WTC11 (cell line): ENCODE results near the gene CHRNB2. TPM values are rescaled to one million over a fixed set of nuclear protein-coding genes. Genes with fewer than 3 reads are reported as not detected.

ENCODE experiments used
- ARID4B ChIP-seq: sonication (generic); formaldehyde crosslinking; IDR thresholded peaks from 2 replicates; pipeline ENCODE4 v1.8.0; 2023; ENCODE audit warnings: missing genetic modification reagents, mild to moderate bottlenecking, borderline replicate concordance
- CREB1 ChIP-seq: sonication (generic); formaldehyde crosslinking; IDR thresholded peaks from 2 replicates; pipeline ENCODE4 v1.8.0; 2023; ENCODE audit warnings: mild to moderate bottlenecking, missing genetic modification reagents
- CTCF ChIP-seq: fragments of 200-600 bp; IDR thresholded peaks from 2 replicates; pipeline ENCODE4 v1.8.0; 2022; ENCODE audit warnings: antibody characterized with exemption
- FOXJ3 ChIP-seq: sonication (generic); formaldehyde crosslinking; IDR thresholded peaks from 2 replicates; pipeline ENCODE4 v1.9.0; 2021; ENCODE audit warnings: missing genetic modification reagents, mild to moderate bottlenecking, borderline replicate concordance
- FOXK1 ChIP-seq: sonication (generic); formaldehyde crosslinking; IDR thresholded peaks from 2 replicates; pipeline ENCODE4 v1.8.0; 2022; ENCODE audit warnings: mild to moderate bottlenecking, moderate library complexity, missing genetic modification reagents
- FOXP1 ChIP-seq: sonication (generic); formaldehyde crosslinking; IDR thresholded peaks from 2 replicates; pipeline ENCODE4 v1.8.0; 2022; ENCODE audit warnings: missing genetic modification reagents, mild to moderate bottlenecking, moderate library complexity, borderline replicate concordance
- IRF2 ChIP-seq: sonication (generic); formaldehyde crosslinking; IDR thresholded peaks from 2 replicates; pipeline ENCODE4 v1.8.0; 2022; ENCODE audit warnings: low read depth, missing genetic modification reagents, borderline replicate concordance
- JUN ChIP-seq: sonication (generic); formaldehyde crosslinking; IDR thresholded peaks from 2 replicates; pipeline ENCODE4 v1.8.0; 2023; ENCODE audit warnings: mild to moderate bottlenecking, missing genetic modification reagents
- KAT7 ChIP-seq: sonication (generic); formaldehyde crosslinking; IDR thresholded peaks from 2 replicates; pipeline ENCODE4 v1.8.1; 2023; ENCODE audit warnings: missing genetic modification reagents, mild to moderate bottlenecking, borderline replicate concordance
- MYBL2 ChIP-seq: sonication (generic); formaldehyde crosslinking; IDR thresholded peaks from 2 replicates; pipeline ENCODE4 v1.8.1; 2023; ENCODE audit warnings: mild to moderate bottlenecking, moderate library complexity, missing genetic modification reagents
- NFYB ChIP-seq: sonication (generic); formaldehyde crosslinking; conservative IDR thresholded peaks from 2 replicates; pipeline ENCODE4 v1.8.0; 2022; ENCODE audit warnings: low read depth, missing genetic modification reagents
- NR1H2 ChIP-seq: sonication (generic); formaldehyde crosslinking; IDR thresholded peaks from 2 replicates; pipeline ENCODE4 v1.9.0; 2021; ENCODE audit warnings: mild to moderate bottlenecking, moderate library complexity, missing genetic modification reagents
- NR3C1 ChIP-seq: sonication (generic); formaldehyde crosslinking; conservative IDR thresholded peaks from 2 replicates; pipeline ENCODE4 v1.8.1; 2023; ENCODE audit warnings: low read depth, mild to moderate bottlenecking, missing genetic modification reagents
- TP53 ChIP-seq: sonication (generic); formaldehyde crosslinking; IDR thresholded peaks from 2 replicates; pipeline ENCODE4 v1.8.1; 2023; ENCODE audit warnings: mild to moderate bottlenecking, missing genetic modification reagents
- ZBTB21 ChIP-seq: sonication (generic); formaldehyde crosslinking; IDR thresholded peaks from 2 replicates; pipeline ENCODE4 v1.8.1; 2023; ENCODE audit warnings: mild to moderate bottlenecking, missing genetic modification reagents, borderline replicate concordance
- ZMAT4 ChIP-seq: fragments of 250-450 bp; sonication (Bioruptor Pico); IDR thresholded peaks from 2 replicates; pipeline ENCODE4 v1.9.0; 2021; ENCODE audit warnings: mild to moderate bottlenecking
- ZNF121 ChIP-seq: sonication (generic); formaldehyde crosslinking; IDR thresholded peaks from 2 replicates; pipeline ENCODE4 v1.8.0; 2023; ENCODE audit warnings: missing genetic modification reagents
- ZNF671 ChIP-seq: fragments of 250-450 bp; sonication (Bioruptor Pico); IDR thresholded peaks from 2 replicates; pipeline ENCODE4 v1.8.0; 2021; ENCODE audit warnings: mild to moderate bottlenecking
- total RNA-seq: library from RNA; stranded (reverse); gene quantifications from 3 replicates; pipeline ENCODE4 v1.2.3, GENCODE V29; 2021
- TF ChIP-seq, protein P1 (sequence below): sonication (generic); formaldehyde crosslinking; IDR thresholded peaks from 2 replicates; pipeline ENCODE4 v1.8.1; 2022; ENCODE audit warnings: low read depth, mild to moderate bottlenecking, moderate library complexity, missing genetic modification reagents, borderline replicate concordance
- TF ChIP-seq, protein P2 (sequence below): sonication (generic); formaldehyde crosslinking; IDR thresholded peaks from 2 replicates; pipeline ENCODE4 v1.8.0; 2023; ENCODE audit warnings: mild to moderate bottlenecking, missing genetic modification reagents
- TF ChIP-seq, protein P3 (sequence below): fragments of 250-450 bp; sonication (Bioruptor Pico); IDR thresholded peaks from 2 replicates; pipeline ENCODE4 v1.9.0; 2021; ENCODE audit warnings: moderate library complexity, mild to moderate bottlenecking, inconsistent platforms, borderline replicate concordance
- TF ChIP-seq, protein P4 (sequence below): sonication (generic); formaldehyde crosslinking; IDR thresholded peaks from 2 replicates; pipeline ENCODE4 v1.8.0; 2022; ENCODE audit warnings: mild to moderate bottlenecking, missing genetic modification reagents
- TF ChIP-seq, protein P5 (sequence below): sonication (generic); formaldehyde crosslinking; IDR thresholded peaks from 2 replicates; pipeline ENCODE4 v1.8.0; 2022; ENCODE audit warnings: mild to moderate bottlenecking, missing genetic modification reagents

CHRNB2 gene
- total RNA-seq, 1 experiment from 2014 or later = 1.7 TPM

GRCh38 chr1:154627257-154628120 lies 59.9 kb downstream of the CHRNB2 start (continued):
- TF ChIP-seq, protein P1, sequence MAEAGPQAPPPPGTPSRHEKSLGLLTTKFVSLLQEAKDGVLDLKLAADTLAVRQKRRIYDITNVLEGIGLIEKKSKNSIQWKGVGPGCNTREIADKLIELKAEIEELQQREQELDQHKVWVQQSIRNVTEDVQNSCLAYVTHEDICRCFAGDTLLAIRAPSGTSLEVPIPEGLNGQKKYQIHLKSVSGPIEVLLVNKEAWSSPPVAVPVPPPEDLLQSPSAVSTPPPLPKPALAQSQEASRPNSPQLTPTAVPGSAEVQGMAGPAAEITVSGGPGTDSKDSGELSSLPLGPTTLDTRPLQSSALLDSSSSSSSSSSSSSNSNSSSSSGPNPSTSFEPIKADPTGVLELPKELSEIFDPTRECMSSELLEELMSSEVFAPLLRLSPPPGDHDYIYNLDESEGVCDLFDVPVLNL (CRISPR knock-in tag) = no peak
- TF ChIP-seq ZMAT4 (CRISPR knock-in tag) = no peak
- TF ChIP-seq MYBL2 (CRISPR knock-in tag) = no peak
- TF ChIP-seq ARID4B (CRISPR knock-in tag) = no peak; the same call in 1 of the 2 replicates
- TF ChIP-seq FOXP1 (CRISPR knock-in tag) = 0 out of 2 replicates have a peak, but pooled peaks have one; percentile 16
- TF ChIP-seq, protein P2, sequence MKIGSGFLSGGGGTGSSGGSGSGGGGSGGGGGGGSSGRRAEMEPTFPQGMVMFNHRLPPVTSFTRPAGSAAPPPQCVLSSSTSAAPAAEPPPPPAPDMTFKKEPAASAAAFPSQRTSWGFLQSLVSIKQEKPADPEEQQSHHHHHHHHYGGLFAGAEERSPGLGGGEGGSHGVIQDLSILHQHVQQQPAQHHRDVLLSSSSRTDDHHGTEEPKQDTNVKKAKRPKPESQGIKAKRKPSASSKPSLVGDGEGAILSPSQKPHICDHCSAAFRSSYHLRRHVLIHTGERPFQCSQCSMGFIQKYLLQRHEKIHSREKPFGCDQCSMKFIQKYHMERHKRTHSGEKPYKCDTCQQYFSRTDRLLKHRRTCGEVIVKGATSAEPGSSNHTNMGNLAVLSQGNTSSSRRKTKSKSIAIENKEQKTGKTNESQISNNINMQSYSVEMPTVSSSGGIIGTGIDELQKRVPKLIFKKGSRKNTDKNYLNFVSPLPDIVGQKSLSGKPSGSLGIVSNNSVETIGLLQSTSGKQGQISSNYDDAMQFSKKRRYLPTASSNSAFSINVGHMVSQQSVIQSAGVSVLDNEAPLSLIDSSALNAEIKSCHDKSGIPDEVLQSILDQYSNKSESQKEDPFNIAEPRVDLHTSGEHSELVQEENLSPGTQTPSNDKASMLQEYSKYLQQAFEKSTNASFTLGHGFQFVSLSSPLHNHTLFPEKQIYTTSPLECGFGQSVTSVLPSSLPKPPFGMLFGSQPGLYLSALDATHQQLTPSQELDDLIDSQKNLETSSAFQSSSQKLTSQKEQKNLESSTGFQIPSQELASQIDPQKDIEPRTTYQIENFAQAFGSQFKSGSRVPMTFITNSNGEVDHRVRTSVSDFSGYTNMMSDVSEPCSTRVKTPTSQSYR = peak; percentile 71
- no peak for TF ChIP-seq CREB1 (CRISPR knock-in tag)
- TF ChIP-seq TP53 (CRISPR knock-in tag) = no peak
- no peak for TF ChIP-seq NFYB (CRISPR knock-in tag)
- no peak for TF ChIP-seq CTCF
- TF ChIP-seq KAT7 (CRISPR knock-in tag) = 0 out of 2 replicates have a peak, but pooled peaks have one; percentile 35
- TF ChIP-seq NR1H2 (CRISPR knock-in tag) = no peak
- no peak for TF ChIP-seq ZBTB21 (CRISPR knock-in tag)
- TF ChIP-seq ZNF121 (CRISPR knock-in tag) = no peak
- TF ChIP-seq, protein P3, sequence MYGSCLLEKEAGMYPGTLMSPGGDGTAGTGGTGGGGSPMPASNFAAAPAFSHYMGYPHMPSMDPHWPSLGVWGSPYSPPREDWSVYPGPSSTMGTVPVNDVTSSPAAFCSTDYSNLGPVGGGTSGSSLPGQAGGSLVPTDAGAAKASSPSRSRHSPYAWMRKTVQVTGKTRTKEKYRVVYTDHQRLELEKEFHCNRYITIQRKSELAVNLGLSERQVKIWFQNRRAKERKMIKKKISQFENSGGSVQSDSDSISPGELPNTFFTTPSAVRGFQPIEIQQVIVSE (CRISPR knock-in tag) = no peak
- TF ChIP-seq, protein P4, sequence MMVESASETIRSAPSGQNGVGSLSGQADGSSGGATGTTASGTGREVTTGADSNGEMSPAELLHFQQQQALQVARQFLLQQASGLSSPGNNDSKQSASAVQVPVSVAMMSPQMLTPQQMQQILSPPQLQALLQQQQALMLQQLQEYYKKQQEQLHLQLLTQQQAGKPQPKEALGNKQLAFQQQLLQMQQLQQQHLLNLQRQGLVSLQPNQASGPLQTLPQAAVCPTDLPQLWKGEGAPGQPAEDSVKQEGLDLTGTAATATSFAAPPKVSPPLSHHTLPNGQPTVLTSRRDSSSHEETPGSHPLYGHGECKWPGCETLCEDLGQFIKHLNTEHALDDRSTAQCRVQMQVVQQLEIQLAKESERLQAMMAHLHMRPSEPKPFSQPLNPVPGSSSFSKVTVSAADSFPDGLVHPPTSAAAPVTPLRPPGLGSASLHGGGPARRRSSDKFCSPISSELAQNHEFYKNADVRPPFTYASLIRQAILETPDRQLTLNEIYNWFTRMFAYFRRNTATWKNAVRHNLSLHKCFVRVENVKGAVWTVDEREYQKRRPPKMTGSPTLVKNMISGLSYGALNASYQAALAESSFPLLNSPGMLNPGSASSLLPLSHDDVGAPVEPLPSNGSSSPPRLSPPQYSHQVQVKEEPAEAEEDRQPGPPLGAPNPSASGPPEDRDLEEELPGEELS = 0 out of 2 replicates have a peak, but pooled peaks have one; percentile 35
- TF ChIP-seq NR3C1 = no peak
- TF ChIP-seq ZNF671 (CRISPR knock-in tag) = no peak
- TF ChIP-seq, protein P5, sequence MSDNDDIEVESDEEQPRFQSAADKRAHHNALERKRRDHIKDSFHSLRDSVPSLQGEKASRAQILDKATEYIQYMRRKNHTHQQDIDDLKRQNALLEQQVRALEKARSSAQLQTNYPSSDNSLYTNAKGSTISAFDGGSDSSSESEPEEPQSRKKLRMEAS (CRISPR knock-in tag) = peak; percentile 76
- no peak for TF ChIP-seq FOXJ3 (CRISPR knock-in tag)
- no peak for TF ChIP-seq IRF2 (CRISPR knock-in tag)
- no peak; the same call in none of the 2 replicates for TF ChIP-seq FOXK1 (CRISPR knock-in tag)
- TF ChIP-seq JUN (CRISPR knock-in tag) = no peak
